GM21717 (cell line): ENCODE measurements around the gene OR7C2.
"Not testable (repeated sequence)": the region's sequence is repeated elsewhere in the genome, so short reads cannot be mapped to it uniquely, and the experiment has no call there.

Source experiments
- ATAC-seq: cut with Tn5 transposase; IDR thresholded peaks from one replicate; pipeline ENCODE4 v1.9.1; 2021; ENCODE audit warnings: mild to moderate bottlenecking, moderate library complexity; ENCODE audit not compliant: unreplicated experiment

Gene OR7C2

GRCh38 chr19:14941189-14941588 is at the start of gene OR7C2:
TSS of gene OR7C2 (plus strand) at chr19:14941489. CDS start at chr19:14941489, 0 bp downstream.
- ATAC-seq = no peak

GRCh38 chr19:14901675-14902260 is 39.5 kb upstream of the OR7C2 start:
- ATAC-seq = no peak

GRCh38 chr19:14906711-14907110 is 34.6 kb upstream of the OR7C2 start:
- no peak for ATAC-seq

- no peak for ATAC-seq
Measured at GRCh38 chr19:14915116-14915515, 26.2 kb upstream of the OR7C2 start.

GRCh38 chr19:14916848-14917247 is 24.4 kb upstream of the OR7C2 start:
- no peak for ATAC-seq

GRCh38 chr19:14933506-14933905 is 7.8 kb upstream of the OR7C2 start:
- no peak for ATAC-seq

- ATAC-seq = no peak
Measured at GRCh38 chr19:14940266-14940665, 1.0 kb upstream of the OR7C2 start.

GRCh38 chr19:14943601-14944000 is 2.3 kb downstream of the OR7C2 start:
- ATAC-seq = no peak

- no peak for ATAC-seq
Measured at GRCh38 chr19:14944456-14944855, 3.2 kb downstream of the OR7C2 start.

GRCh38 chr19:14949413-14949812 is 8.1 kb downstream of the OR7C2 start:
- not testable (repeated sequence) for ATAC-seq

GRCh38 chr19:14949876-14950275 is 8.6 kb downstream of the OR7C2 start:
- ATAC-seq = no peak

- ATAC-seq = no peak
Measured at GRCh38 chr19:14950421-14950820, 9.1 kb downstream of the OR7C2 start.

- ATAC-seq = no peak
Measured at GRCh38 chr19:14952767-14953166, 11.5 kb downstream of the OR7C2 start.

- ATAC-seq = no peak
Measured at GRCh38 chr19:14954071-14954655, 12.9 kb downstream of the OR7C2 start.

GRCh38 chr19:14957464-14957863 is 16.2 kb downstream of the OR7C2 start:
- no peak for ATAC-seq

GRCh38 chr19:14959263-14959662 is 18.0 kb downstream of the OR7C2 start:
- no peak for ATAC-seq

GRCh38 chr19:14961956-14962685 is 20.8 kb downstream of the OR7C2 start:
- ATAC-seq = no peak

GRCh38 chr19:14968247-14968646 is 27.0 kb downstream of the OR7C2 start:
- no peak for ATAC-seq

GRCh38 chr19:14971474-14971873 is 30.2 kb downstream of the OR7C2 start:
- no peak for ATAC-seq

- no peak for ATAC-seq
Measured at GRCh38 chr19:14972676-14973075, 31.4 kb downstream of the OR7C2 start.

GRCh38 chr19:14974488-14974887 is 33.2 kb downstream of the OR7C2 start:
- no peak for ATAC-seq

GRCh38 chr19:14977128-14977527 is 35.8 kb downstream of the OR7C2 start:
- no peak for ATAC-seq
